Measurements from ENCODE around the gene DDX27.

Gene DDX27

GRCh38 chr20:49252556-49253350 is 33.5 kb downstream of the DDX27 start:
- no peak for DNase-seq

- no peak for DNase-seq
Measured at GRCh38 chr20:49256261-49256660, 37.0 kb downstream of the DDX27 start.

- DNase-seq = no peak
Measured at GRCh38 chr20:49259284-49259683, 40.1 kb downstream of the DDX27 start.

DNA sequence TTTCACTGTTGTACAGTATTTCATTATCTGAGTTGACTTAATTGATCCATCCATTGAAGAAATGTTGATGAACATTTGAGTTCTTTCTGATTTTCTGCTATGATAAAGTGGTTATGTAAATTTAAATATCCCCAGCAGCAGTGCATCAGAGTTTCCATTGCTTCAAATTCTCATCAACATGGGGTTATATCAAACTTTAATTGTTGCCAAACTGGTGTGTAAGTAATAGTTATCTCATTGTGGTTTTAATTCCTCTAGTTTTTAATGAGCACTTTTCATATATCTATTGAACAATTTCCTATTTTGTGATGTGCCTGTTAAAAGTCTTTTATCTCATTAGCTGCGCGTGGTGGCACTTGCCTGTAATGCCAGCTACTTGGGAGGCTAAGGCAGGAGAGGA is 40.6 kb downstream of the DDX27 start:
- DNase-seq = no peak

DNA sequence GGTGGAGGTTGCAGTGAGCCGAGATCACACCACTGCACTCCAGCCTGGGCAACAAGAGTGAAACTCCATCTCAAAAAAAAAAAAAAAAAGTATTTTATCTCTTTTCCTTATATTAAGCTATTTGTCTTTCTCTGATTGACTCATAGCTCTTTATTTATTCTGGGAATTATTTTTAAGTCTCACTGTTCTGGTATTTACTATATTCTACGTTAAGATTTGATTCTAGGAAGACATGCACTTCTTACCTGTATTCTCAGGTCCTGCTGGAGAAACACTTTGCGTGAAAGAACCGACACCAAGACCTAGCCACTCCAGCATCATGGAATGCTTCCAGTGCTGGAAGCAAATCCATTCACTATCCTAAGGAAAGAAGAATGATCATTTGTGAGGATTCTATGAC is 41.0 kb downstream of the DDX27 start:
- DNase-seq = no peak

GRCh38 chr20:49261173-49261572 is 42.0 kb downstream of the DDX27 start:
- no peak for DNase-seq

DNA sequence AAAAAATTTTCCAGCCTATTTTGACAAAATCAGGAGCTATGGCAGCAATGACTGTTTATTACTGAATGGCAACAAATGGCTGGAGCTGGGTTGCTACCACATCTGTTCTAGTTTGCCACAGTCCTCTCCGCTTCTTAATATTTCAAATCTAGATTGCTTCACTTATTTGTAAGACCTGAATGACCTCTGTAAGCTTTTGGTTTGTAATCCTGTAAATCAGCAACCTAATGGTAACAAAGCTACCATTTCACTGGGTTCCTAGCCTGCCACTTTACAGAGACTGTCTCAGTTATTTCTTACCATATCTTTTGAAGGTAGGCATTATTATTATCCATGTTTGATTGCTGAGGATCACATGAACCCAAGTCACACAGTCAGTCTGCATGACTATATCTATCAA is 43.2 kb downstream of the DDX27 start:
- no peak for DNase-seq

DNA sequence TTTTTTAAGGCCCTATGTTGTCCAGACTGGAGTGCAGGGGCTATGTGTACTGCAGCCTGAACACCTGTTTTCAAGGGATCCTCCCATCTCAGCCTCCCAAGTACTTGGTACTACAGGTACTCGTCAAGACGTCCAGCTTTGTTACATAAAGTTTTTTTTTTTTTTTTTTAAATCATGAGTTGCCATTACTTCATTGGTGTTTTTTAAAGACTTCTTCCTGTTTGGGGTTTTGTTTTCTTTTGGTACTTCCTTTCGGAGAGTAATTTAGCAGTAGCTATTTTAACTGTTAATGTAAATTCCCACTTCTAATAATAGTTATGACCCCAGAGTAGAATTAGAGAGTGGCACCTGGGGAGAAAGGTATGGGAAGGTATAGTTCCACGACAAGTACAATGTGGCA is 48.1 kb downstream of the DDX27 start:
- DNase-seq = no peak

GRCh38 chr20:49268600-49269365 is 49.6 kb downstream of the DDX27 start:
- DNase-seq = no peak

DNA sequence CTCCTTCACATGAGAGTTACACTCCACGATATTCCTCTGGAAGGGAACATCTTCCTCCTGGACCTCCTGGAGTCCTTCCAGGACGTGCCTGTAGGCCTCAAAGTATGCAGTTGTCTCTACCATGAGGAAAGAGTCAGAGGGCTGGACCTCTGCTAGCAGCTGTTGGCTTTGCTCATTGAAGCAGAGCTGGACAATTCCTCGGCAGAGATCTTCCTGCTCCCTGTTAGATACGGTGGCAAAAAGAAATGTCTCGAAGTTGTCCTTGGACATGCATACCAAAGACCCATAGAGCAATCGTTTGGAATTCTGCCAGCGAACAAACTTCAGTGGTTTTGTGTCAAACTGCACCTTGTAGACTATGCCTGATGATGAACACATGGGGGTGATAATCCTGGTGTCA is 51.0 kb downstream of the DDX27 start:
- DNase-seq = no peak

GRCh38 chr20:49270736-49271135 is 51.5 kb downstream of the DDX27 start:
- DNase-seq = no peak

DNA sequence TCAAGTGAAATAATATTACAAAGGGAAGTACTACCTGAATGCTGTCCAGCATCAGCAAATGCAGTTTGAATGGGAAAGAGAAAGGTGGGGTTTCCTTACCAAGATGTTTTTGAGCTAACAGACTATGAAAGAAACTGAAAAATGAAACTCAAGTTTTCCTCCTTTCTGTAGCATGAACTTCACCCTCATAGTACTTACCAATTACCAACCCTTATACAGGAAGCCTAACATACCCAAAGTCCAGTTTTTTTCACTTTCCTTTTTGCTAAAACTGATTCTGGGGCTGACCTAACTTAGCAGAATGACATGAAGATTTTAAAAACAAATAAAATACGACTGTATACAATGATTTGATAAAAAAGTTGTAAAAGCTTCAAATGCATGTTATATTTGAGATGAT is 53.4 kb downstream of the DDX27 start:
- no peak for DNase-seq

GRCh38 chr20:49273696-49274277 is 54.6 kb downstream of the DDX27 start:
- no peak for DNase-seq

GRCh38 chr20:49275216-49275615 is 56.0 kb downstream of the DDX27 start:
- DNase-seq = no peak

GRCh38 chr20:49275636-49276035 is 56.4 kb downstream of the DDX27 start:
- DNase-seq = no peak

DNA sequence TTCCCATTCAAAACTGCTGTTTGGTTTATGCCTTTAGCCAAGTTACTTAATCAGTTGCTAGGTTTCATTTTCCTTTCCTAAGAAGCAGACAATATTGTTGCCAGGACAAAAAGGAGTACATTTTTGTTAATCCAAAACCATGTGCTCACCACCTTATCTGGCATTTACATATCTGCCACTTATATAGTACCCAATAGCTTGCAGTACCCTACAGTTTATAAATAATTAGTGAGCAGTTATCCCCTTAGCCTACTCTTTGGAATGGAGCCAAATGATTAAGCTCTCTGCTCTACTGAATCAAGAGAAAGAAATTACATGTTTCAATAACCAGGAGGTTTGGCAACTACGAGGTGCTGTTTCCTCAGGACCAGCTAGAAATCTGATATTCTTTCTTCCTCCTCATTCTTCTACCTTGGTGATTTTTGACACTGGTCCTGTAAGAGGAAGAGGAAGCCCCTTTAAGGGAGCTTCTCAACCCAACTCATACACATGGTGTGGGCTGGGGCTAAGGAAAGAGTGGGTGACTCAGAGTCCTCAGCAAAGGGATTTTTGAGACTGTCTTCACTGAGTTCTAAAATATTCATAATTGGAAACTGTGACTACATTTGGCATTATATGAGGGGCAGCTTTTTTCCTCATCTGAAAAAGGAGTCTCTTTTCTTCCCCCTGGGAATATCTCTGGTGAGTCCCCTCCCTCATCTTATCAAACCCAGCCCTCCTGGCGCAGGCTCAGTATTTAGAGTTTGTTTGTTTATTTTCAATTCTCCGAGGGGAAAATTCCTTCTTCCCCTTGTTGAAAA is 57.1 kb downstream of the DDX27 start:
- DNase-seq = peak; percentile 42

DNA sequence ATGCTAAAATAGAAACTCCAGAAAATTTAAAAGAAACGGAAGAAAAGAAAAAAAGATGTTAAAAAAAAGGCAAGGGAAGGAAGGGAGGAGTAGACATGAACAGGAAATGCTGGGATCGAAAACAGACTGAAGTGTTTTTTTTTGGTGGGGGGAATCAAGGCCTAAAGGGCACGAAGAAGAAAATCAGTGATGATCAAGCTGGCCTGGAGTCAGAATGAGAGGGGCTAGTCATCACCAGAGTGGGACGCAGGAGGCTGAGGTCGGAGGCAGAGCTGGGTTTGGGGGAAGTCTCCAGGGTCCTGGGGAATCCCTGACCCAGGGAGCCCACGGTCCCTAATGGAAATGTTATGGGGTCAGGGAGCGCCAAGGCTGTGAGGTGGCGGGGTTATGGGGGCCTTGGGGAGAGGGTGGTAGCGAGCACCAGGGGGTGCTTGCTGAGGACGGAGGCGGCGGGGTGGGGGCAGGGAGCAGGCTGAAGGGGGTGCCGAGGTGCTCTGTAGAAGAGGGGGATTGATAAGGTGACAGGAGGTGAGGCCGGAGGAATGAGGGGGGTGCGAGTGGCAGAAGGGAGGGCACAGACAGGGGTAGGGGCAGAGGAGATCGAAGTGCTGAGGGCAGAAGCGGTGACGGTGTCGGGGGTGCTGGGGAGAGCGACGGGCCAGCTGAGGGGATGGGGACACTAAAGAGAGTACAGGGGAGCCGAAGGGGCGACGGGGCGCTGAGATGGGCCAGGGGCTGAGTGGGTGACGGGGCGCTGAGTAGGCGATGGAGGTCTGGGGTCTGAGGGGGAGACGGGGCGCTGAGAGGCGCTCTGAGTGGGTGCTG is 58.0 kb downstream of the DDX27 start:
- DNase-seq = peak; percentile 24

GRCh38 chr20:49277786-49278035 is 58.5 kb downstream of the DDX27 start:
- DNase-seq = no peak

DNA sequence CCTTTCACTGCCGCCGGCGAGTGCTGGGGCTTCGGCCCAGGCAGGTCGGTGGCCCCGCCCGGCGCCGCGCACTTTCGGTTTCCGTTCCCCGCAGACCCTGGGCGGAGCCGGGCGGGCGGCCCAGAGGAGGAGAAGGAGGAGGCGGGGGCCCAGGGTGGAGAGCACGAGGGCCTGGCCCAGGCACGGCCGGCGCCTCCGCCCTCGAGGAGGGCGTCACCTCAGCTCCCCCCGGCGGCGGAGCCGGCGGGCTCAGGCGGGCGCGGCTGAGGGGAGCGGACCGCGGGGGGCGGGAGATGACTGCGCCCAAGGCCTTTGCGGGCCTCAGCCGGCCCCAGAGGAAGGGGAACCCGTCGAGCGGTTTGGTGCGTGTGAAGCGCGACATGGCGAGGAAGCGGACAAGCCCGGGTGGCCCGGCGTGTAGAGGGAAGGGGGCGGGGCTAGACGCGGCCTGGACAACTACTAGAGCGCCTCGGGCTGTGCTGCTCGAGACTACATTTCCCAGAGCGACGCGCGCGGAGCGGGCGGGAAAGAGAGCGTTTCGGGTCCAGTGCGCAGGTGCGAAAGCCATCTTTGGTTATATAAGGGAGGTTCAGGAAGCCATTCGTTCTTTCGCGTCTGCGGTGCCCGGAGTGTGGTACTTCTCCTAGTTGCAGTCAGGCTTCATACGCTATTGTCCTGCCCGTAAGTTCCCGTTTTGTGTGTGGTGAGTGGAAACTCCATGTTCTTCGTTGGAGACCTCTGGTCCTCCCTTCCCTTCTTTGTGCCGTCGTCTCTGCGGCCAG is 59.0 kb downstream of the DDX27 start, which contains the start of gene ZNFX1:
Gene ZNFX1, minus strand, starts transcription at position 22 of the 782 bp plus-strand sequence. CDS start 2,218 bp downstream, outside the sequence.
- DNase-seq = peak; percentile 96

- peak; percentile 26 for DNase-seq
Measured at GRCh38 chr20:49278818-49279676, 59.8 kb downstream of the DDX27 start.

Data from activated T-cell treated with anti-CD3 and anti-CD28 coated beads for 4 hours (primary cell).